Measurements from ENCODE around the gene LGALS1. TPM values are rescaled to one million over a fixed set of nuclear protein-coding genes. Genes with fewer than 3 reads are reported as not detected.

Gene LGALS1
- total and polyA plus RNA-seq, 9 of the 15 experiments (the other 6 are each of a cell fraction or from before 2014, with no cell fraction given), result 160 to 800 (median 330) TPM

DNA sequence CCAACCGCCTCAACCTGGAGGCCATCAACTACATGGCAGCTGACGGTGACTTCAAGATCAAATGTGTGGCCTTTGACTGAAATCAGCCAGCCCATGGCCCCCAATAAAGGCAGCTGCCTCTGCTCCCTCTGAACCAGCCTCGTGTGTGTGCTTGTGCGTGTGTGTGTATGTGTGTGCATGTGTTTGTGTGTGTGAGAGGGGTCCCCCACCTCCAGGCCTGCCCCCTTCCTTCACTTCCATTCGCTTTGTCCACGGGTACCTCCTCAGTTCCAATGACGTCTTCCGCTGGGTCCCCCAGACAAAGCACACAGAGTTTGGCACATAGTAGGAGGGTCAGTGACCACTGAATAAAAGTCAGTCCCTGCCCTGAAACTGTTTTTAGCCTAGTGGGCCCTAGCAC lies 4.2 kb downstream of the LGALS1 start (continued):
- TF ChIP-seq, protein P1, sequence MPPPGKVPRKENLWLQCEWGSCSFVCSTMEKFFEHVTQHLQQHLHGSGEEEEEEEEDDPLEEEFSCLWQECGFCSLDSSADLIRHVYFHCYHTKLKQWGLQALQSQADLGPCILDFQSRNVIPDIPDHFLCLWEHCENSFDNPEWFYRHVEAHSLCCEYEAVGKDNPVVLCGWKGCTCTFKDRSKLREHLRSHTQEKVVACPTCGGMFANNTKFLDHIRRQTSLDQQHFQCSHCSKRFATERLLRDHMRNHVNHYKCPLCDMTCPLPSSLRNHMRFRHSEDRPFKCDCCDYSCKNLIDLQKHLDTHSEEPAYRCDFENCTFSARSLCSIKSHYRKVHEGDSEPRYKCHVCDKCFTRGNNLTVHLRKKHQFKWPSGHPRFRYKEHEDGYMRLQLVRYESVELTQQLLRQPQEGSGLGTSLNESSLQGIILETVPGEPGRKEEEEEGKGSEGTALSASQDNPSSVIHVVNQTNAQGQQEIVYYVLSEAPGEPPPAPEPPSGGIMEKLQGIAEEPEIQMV (tag; conservative IDR thresholded peaks at IDR 0.05; ENCODE audit: low read depth), result no peak

DNA sequence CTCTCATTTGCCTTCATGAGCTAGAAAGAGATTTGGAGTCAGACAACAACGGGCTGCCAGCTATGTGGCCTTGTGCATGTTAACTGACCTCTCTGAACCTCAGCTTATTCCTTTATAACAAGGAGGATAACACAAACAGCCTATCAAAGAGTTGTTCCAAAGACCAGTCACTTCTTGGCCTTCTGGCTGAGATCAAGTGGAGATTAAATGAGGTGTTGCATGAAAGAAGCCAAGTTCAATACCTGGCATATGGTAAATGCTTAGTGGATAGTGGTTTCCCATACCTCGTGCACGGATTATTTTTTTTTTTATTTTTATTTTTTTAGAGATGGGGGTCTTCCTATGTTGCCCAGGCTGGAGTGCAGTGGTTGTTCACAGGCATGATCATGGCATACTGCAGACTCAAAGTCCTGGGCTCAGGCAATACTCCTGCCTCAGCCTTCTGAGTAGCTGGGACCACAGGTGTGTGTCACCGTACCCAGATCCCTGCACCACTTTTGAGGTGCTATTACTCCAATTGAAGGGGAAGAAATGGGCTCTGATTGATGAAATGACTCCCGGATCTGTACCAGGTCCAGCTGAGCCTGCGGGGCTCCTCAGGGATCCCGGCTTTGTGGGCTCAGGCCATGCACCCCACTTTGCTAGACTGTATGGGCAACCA lies 4.9 kb downstream of the LGALS1 start:
- ATAC-seq (no peak), DNase-seq (ENCODE audit: extremely low read depth in 1 of 4, low spot score in 3 of 4) (no peak), FAIRE-seq (no peak)
- no peak overlapping the region for H2AFZ ChIP-seq (ENCODE audit: low read depth, low read length)
- no peaks in the 10 kb centered on the region for H3K9me3 ChIP-seq (replicated peaks; ENCODE audit: control insufficient read depth, insufficient read depth, low read depth, low read length)
- BruUV-seq (replicated peaks), result no TSS peak
- ChIA-PET POLR2A (interaction anchor here (1.2 to 1.4 kb wide), 2 partner anchors 21 to 36 kb away, joined by 6 read pairs; no protein-coding TSS in a partner anchor), CTCF (ENCODE audit: low intra/inter-chr PET ratio) (no interaction called here)
- peaks cover 9 to 43% of the 10 kb centered on the region in 2 experiments; a peak in 4 of 5 replicates for H3K4me1 ChIP-seq (replicated peaks in 1 of 2; ENCODE audit: control insufficient read depth in 2 of 2, insufficient read depth in 2 of 2, low read length in 2 of 2)
- H3K79me2 ChIP-seq (ENCODE audit: control insufficient read depth, insufficient read depth, low read length), result peaks cover 23% of the 10 kb centered on the region
- H3K4me3 ChIP-seq, result no peak overlapping the region
- intact Hi-C loops (cut with micrococcal nuclease), result no loop called here
- H3K27me3 ChIP-seq (ENCODE audit: control insufficient read depth in 2 of 2, insufficient read depth in 2 of 2, low read length in 2 of 2), result no peaks in the 10 kb centered on the region
- peaks cover 5% of the 10 kb centered on the region; the same call in 1 of the 3 replicates for H3K36me3 ChIP-seq (ENCODE audit: control insufficient read depth, insufficient read depth, low read length)
- H4K20me1 ChIP-seq (replicated peaks; ENCODE audit: control insufficient read depth, insufficient read depth, low read length), result no peaks in the 10 kb centered on the region
- no peak for TF ChIP-seq SMARCA4 (IDR thresholded peaks at IDR 0.05)
- H3K9me1 ChIP-seq (ENCODE audit: control insufficient read depth, insufficient read depth, low read length), result no peaks in the 10 kb centered on the region
- in situ Hi-C loops (cut with MboI), result no loop called here
- H3K9ac ChIP-seq (ENCODE audit: insufficient read depth in 1 of 2, low read depth in 2 of 2, low read length in 2 of 2), result no peak overlapping the region
- H3K27ac ChIP-seq (ENCODE audit: extremely low read depth, low read depth, low read length), result no peak overlapping the region
- WGBS (ENCODE audit: insufficient coverage, low coverage, missing lambda C conversion rate), result 71% methylated on average over 6 of the region's 7 CpGs
- no peak overlapping the region for H3K4me2 ChIP-seq (ENCODE audit: insufficient read depth, low read length)

Data from K562 (cell line).